T-helper 17 cell (primary cell): ENCODE results near the gene CCDC3. TPM values are rescaled to one million over a fixed set of nuclear protein-coding genes. Genes with fewer than 3 reads are reported as not detected.

Source experiments
- ATAC-seq: fragments of 150-1000 bp; cut with Tn5 transposase; 2 replicates; pipeline ENCODE4 v1.10.0; 2021; ENCODE audit warnings: mild to moderate bottlenecking, moderate library complexity
- DNase-seq, 3 donors: peaks; one replicate each; pipeline versions ENCODE4 v3.0.0 to v3.0.0-alpha.2; 2020 to 2021
- H3K9me3 ChIP-seq: one replicate; pipeline ENCODE4 v1.7.0; 2013; ENCODE audit warnings: low read length, mild to moderate bottlenecking; ENCODE audit not compliant: control insufficient read depth, poor library complexity, severe bottlenecking
- H3K27ac Mint-ChIP-seq: one replicate; pipeline ENCODE4 v1.8.0; 2022; ENCODE audit warnings: mild to moderate bottlenecking, moderate library complexity, mixed read lengths
- H3K27me3 Mint-ChIP-seq: one replicate; pipeline ENCODE4 v1.8.0; 2022; ENCODE audit warnings: mixed read lengths
- H3K36me3 Mint-ChIP-seq: one replicate; pipeline ENCODE4 v1.8.0; 2022; ENCODE audit warnings: low read depth, mixed read lengths
- H3K4me1 Mint-ChIP-seq: one replicate; pipeline ENCODE4 v1.8.0; 2022; ENCODE audit warnings: mild to moderate bottlenecking, mixed read lengths
- H3K4me3 Mint-ChIP-seq: one replicate; pipeline ENCODE4 v1.8.0; 2022; ENCODE audit warnings: mild to moderate bottlenecking, moderate library complexity, mixed read lengths
- total RNA-seq, 4 donors: library from RNA in 2 of 4; stranded (reverse) in 2 of 4; gene quantifications; one replicate each; pipeline ENCODE4 v1.2.3 and lab custom pipeline; 2022 to 2026

CCDC3 gene
- total RNA-seq, 2 donors from 2014 or later, result 0.99 TPM; not detected in 1

- no peaks in the 10 kb centered on the region for H3K4me1 Mint-ChIP-seq
These were observed 31.6 kb downstream of the CCDC3 start for GRCh38 chr10:12969951-12970350.

GRCh38 chr10:12966067-12966466 is 35.4 kb downstream of the CCDC3 start:
- Mint-ChIP-seq H3K4me3 (no peak overlapping the region), H3K27ac (no peak overlapping the region), H3K36me3 (no peaks in the 10 kb centered on the region), H3K27me3 (peaks cover 15% of the 10 kb centered on the region), H3K4me1 (no peaks in the 10 kb centered on the region)
- no peak for ATAC-seq
- no peak for DNase-seq
- H3K9me3 ChIP-seq, result peaks cover 3% of the 10 kb centered on the region

More at GRCh38 chr10:12969951-12970350, 31.6 kb downstream of the CCDC3 start:
- H3K27ac Mint-ChIP-seq, result no peak overlapping the region
- no peak for ATAC-seq
- H3K36me3 Mint-ChIP-seq, result peaks cover 5% of the 10 kb centered on the region
- H3K9me3 ChIP-seq, result peaks cover 3% of the 10 kb centered on the region
- DNase-seq, result no peak
- H3K4me3 Mint-ChIP-seq, result no peak overlapping the region
- peaks cover 11% of the 10 kb centered on the region for H3K27me3 Mint-ChIP-seq

GRCh38 chr10:12965571-12965970 is 35.9 kb downstream of the CCDC3 start:
- Mint-ChIP-seq H3K36me3 (no peaks in the 10 kb centered on the region), H3K27me3 (peaks cover 20% of the 10 kb centered on the region), H3K4me1 (no peaks in the 10 kb centered on the region), H3K4me3 (no peak overlapping the region), H3K27ac (no peak overlapping the region)
- ATAC-seq (no peak), DNase-seq (no peak)
- H3K9me3 ChIP-seq, result peaks cover 3% of the 10 kb centered on the region

GRCh38 chr10:12962556-12962955 is 39.0 kb downstream of the CCDC3 start:
- no peaks in the 10 kb centered on the region for H3K36me3 Mint-ChIP-seq
- no peak overlapping the region for H3K4me3 Mint-ChIP-seq
- DNase-seq, result no peak
- H3K4me1 Mint-ChIP-seq, result no peaks in the 10 kb centered on the region
- no peaks in the 10 kb centered on the region for H3K9me3 ChIP-seq
- peaks cover 34% of the 10 kb centered on the region for H3K27me3 Mint-ChIP-seq
- H3K27ac Mint-ChIP-seq, result no peak overlapping the region
- no peak for ATAC-seq

GRCh38 chr10:12961416-12962205 is 39.9 kb downstream of the CCDC3 start:
- no peaks in the 10 kb centered on the region for H3K36me3 Mint-ChIP-seq
- ATAC-seq (no peak), DNase-seq (no peak)

GRCh38 chr10:12960941-12961340 is 40.6 kb downstream of the CCDC3 start:
- Mint-ChIP-seq H3K4me3 (no peak overlapping the region), H3K4me1 (no peaks in the 10 kb centered on the region), H3K27ac (no peak overlapping the region), H3K36me3 (no peaks in the 10 kb centered on the region), H3K27me3 (peaks cover 34% of the 10 kb centered on the region)
- ATAC-seq (no peak), DNase-seq (no peak)
- H3K9me3 ChIP-seq, result no peaks in the 10 kb centered on the region

More at GRCh38 chr10:12961416-12962205, 39.9 kb downstream of the CCDC3 start:
- H3K27ac Mint-ChIP-seq, result no peak overlapping the region
- H3K9me3 ChIP-seq, result no peaks in the 10 kb centered on the region
- H3K27me3 Mint-ChIP-seq, result peaks cover 34% of the 10 kb centered on the region
- H3K4me3 Mint-ChIP-seq, result no peak overlapping the region
- H3K4me1 Mint-ChIP-seq, result no peaks in the 10 kb centered on the region

- DNase-seq (no peak), ATAC-seq (no peak)
- H3K27me3 Mint-ChIP-seq, result peaks cover 34% of the 10 kb centered on the region
- H3K36me3 Mint-ChIP-seq, result no peaks in the 10 kb centered on the region
- H3K9me3 ChIP-seq, result no peaks in the 10 kb centered on the region
- no peaks in the 10 kb centered on the region for H3K4me1 Mint-ChIP-seq
- no peak overlapping the region for H3K4me3 Mint-ChIP-seq
- no peak overlapping the region for H3K27ac Mint-ChIP-seq
These were observed 41.1 kb downstream of the CCDC3 start for GRCh38 chr10:12960334-12960898.

- Mint-ChIP-seq H3K27ac (no peak overlapping the region), H3K27me3 (peaks cover 35% of the 10 kb centered on the region), H3K4me1 (no peaks in the 10 kb centered on the region), H3K4me3 (no peak overlapping the region), H3K36me3 (no peaks in the 10 kb centered on the region)
- no peak for ATAC-seq
- DNase-seq, result no peak
- H3K9me3 ChIP-seq, result no peaks in the 10 kb centered on the region
These were observed 42.9 kb downstream of the CCDC3 start for GRCh38 chr10:12958546-12959110.

GRCh38 chr10:12957081-12957480 is 44.4 kb downstream of the CCDC3 start:
- H3K36me3 Mint-ChIP-seq, result no peaks in the 10 kb centered on the region
- DNase-seq, result no peak
- H3K27ac Mint-ChIP-seq, result no peak overlapping the region
- no peak for ATAC-seq
- no peaks in the 10 kb centered on the region for H3K9me3 ChIP-seq
- no peaks in the 10 kb centered on the region for H3K4me1 Mint-ChIP-seq
- peaks cover 29% of the 10 kb centered on the region for H3K27me3 Mint-ChIP-seq
- H3K4me3 Mint-ChIP-seq, result no peak overlapping the region

- DNase-seq (no peak), ATAC-seq (no peak)
- no peaks in the 10 kb centered on the region for H3K4me1 Mint-ChIP-seq
- H3K36me3 Mint-ChIP-seq, result no peaks in the 10 kb centered on the region
- no peaks in the 10 kb centered on the region for H3K9me3 ChIP-seq
- no peak overlapping the region for H3K27ac Mint-ChIP-seq
- H3K4me3 Mint-ChIP-seq, result no peak overlapping the region
- H3K27me3 Mint-ChIP-seq, result peaks cover 13% of the 10 kb centered on the region
These were observed 46.6 kb downstream of the CCDC3 start for GRCh38 chr10:12954866-12955265.

GRCh38 chr10:12950583-12951128 is 50.9 kb downstream of the CCDC3 start:
- no peak for ATAC-seq
- peaks cover 5% of the 10 kb centered on the region for H3K27me3 Mint-ChIP-seq
- no peaks in the 10 kb centered on the region for H3K9me3 ChIP-seq
- no peaks in the 10 kb centered on the region for H3K4me1 Mint-ChIP-seq
- no peaks in the 10 kb centered on the region for H3K36me3 Mint-ChIP-seq
- H3K4me3 Mint-ChIP-seq, result no peak overlapping the region
- DNase-seq, result no peak
- no peak overlapping the region for H3K27ac Mint-ChIP-seq

- Mint-ChIP-seq H3K4me3 (no peak overlapping the region), H3K27ac (no peak overlapping the region), H3K4me1 (no peaks in the 10 kb centered on the region), H3K36me3 (no peaks in the 10 kb centered on the region), H3K27me3 (peaks cover 5% of the 10 kb centered on the region)
- H3K9me3 ChIP-seq, result no peaks in the 10 kb centered on the region
- DNase-seq (no peak), ATAC-seq (no peak)
These were observed 52.3 kb downstream of the CCDC3 start for GRCh38 chr10:12949248-12949647.

GRCh38 chr10:12947741-12948140 is 53.8 kb downstream of the CCDC3 start:
- Mint-ChIP-seq H3K4me1 (no peaks in the 10 kb centered on the region), H3K36me3 (no peaks in the 10 kb centered on the region)
- ATAC-seq, result no peak

More at GRCh38 chr10:12947741-12948140, 53.8 kb downstream of the CCDC3 start:
- Mint-ChIP-seq H3K27me3 (no peaks in the 10 kb centered on the region), H3K4me3 (no peak overlapping the region), H3K27ac (no peak overlapping the region)
- DNase-seq, result no peak
- H3K9me3 ChIP-seq, result no peaks in the 10 kb centered on the region
